GM18519 (cell line): Measurements from ENCODE around the gene VWA1.
"Not testable (repeated sequence)": the region's sequence is repeated elsewhere in the genome, so short reads cannot be mapped to it uniquely, and the experiment has no call there.

Experiments used
- ATAC-seq: cut with Tn5 transposase; IDR thresholded peaks from one replicate; pipeline ENCODE4 v1.9.1; 2021; ENCODE audit warnings: mild to moderate bottlenecking, moderate library complexity; ENCODE audit not compliant: unreplicated experiment, low FRiP score

Gene VWA1

DNA sequence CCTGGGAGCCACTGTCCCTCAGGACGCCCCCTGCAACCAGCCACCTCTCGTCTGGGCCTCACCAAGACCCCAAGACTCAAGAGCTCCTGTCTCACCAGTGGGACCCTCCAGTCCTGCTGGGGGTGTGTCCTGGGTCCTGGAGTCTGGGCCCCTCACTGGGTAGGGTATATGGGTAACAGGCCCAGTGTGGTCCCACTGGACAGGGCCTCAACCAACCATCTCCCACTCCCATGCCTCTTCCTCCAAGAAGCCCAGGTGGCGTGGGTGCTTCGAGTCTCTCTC is 725 bp upstream of the VWA1 start:
- no peak for ATAC-seq

DNA sequence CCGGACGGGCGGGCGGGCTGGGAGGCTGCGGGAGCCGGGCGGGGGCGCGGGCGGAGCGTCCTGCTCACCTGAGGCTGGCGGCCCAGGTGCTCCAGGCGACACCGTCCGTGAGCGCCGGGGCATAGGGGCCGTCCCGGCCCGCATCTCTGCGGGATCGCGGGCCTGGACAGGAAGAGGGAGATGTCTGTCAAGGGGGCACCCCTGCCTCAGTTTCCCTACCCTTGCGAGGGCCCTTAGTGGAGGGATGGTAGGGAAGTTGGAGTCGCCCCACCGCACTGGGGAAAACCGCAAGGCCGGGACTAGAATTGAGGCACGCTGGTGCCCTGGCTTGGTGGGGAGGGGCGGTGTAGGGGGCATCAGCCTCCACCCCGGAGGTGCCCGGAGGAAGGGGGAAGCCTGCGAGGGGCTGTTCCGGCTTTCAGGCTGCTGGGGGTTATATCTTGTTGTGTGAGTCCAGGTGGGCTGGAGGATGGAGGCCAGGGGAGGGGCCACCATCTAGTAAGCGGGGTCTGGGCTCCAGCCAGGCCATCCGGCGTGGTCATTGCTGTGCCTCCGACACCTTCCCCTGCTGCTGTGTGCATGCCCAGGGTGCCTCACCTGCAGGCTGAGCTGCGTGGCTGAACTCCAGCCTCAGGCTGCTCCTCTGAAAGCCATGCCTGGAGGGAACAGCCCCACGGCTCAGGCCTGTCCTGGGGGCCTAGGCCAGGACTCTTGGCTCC is 580 bp downstream of the VWA1 start:
- ATAC-seq: no peak

- no peak for ATAC-seq
Observed at GRCh38 chr1:1436630-1437032, 1.1 kb downstream of the VWA1 start.

DNA sequence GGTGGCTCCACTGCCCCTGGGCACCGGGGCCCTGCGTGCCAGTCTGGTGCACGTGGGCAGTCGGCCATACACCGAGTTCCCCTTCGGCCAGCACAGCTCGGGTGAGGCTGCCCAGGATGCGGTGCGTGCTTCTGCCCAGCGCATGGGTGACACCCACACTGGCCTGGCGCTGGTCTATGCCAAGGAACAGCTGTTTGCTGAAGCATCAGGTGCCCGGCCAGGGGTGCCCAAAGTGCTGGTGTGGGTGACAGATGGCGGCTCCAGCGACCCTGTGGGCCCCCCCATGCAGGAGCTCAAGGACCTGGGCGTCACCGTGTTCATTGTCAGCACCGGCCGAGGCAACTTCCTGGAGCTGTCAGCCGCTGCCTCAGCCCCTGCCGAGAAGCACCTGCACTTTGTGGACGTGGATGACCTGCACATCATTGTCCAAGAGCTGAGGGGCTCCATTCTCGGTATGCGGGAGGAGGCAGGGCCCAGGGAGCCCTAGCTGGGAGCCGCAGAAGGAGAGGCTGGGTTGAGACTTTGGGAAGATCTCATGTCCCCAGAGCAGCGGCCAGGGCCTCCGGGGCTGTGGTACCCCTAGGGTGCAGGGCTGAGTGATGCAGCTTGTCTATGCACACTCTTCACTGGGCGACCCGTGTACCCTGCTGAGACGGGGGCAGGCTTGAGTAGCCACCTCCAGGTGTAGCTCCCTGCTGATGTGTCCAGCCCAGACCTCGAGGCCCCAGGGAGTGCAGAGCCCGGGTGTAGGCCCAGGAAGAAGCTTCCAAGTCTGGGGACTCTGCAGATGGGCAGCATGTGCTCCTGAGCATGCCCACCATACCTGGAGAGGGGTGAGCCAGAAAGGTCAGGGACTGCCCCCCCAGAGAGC is 1.8 kb downstream of the VWA1 start:
- no peak for ATAC-seq

DNA sequence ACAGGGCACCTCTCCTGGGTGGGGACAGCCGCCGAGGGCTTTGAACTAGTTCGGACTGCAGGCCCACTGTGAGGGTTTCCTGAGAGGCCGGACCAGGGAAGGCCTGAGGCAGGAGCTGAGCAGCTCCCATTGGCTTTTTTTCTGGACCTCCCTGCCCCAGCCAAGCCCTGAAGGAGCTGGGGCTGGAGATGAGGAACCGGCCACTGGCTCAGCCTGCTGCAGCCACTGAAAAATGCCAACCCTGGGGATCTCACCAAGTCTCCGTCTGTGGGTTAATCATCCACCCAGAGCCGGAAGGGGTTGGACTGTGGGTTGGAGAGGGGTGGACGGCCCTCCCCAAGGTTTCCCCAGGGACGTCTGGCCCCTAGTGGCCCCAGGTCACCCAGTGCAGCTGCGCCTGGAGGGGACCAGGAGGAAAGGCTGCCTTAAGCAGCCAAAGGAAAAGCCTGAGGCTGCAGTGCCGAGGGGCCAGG is 2.5 kb downstream of the VWA1 start:
- ATAC-seq: no peak

- no peak for ATAC-seq
Observed at GRCh38 chr1:1438531-1439381, 3.3 kb downstream of the VWA1 start.

DNA sequence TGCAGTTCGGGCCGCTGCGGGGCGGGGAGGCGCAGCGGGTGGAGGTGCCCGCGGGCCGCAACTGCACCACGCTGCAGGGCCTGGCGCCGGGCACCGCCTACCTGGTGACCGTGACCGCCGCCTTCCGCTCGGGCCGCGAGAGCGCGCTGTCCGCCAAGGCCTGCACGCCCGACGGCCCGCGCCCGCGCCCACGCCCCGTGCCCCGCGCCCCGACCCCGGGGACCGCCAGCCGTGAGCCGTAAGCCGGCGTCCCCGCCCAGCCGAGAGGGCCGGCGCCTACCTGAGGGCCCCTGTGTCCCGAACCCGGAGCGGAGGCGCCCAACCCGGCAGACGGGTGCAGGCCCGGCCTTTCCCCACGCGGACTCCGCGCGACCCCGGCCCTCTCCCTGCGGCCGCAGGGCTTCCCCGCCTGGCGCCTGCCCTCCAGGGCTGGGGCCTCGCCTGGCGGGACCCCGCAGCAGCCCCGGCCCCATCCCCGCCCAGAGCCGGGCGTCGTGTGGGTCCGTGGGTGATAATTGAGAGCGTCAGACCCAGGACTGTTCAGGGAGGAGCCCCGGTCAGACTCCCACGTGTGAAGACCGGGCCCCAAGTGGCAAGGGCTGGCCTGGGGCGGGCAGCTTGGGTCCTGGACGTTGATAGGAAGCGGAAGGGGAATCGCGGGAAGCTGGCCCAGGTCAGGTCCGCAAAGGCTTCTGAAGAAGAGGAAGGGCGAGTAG is 4.2 kb downstream of the VWA1 start:
- no peak for ATAC-seq

GRCh38 chr1:1440262-1441001 is 4.9 kb downstream of the VWA1 start:
- no peak for ATAC-seq

- no peak for ATAC-seq
Observed at GRCh38 chr1:1441002-1441888, 5.8 kb downstream of the VWA1 start.

- no peak for ATAC-seq
Observed at GRCh38 chr1:1442069-1442770, 6.7 kb downstream of the VWA1 start.

DNA sequence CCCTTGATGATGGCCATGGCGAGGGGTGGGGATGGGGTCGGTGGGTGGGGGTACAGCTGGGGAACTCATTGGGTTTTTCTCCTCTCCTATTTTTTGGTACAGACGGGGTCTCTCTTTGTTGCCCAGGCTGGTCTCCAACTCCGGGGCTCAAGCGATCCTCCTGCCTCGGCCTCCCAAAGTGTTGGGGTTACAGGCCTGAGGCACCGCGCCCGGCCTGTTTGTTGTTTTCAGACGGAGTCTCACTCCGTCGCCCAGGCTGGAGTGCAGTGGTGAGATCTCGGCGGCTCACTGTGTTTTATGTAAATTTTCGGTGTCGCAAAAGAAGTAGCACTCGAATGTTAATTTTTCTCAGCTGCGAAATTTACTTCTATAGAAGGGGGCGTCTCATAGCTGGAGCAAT is 11.1 kb downstream of the VWA1 start:
- ATAC-seq: not testable (repeated sequence)

- ATAC-seq: no peak
Observed at GRCh38 chr1:1449099-1449739, 13.7 kb downstream of the VWA1 start, which contains the start of gene ATAD3C. Gene ATAD3C (plus strand): TSS chr1:1449689. CDS start chr1:1450684, 995 bp downstream.

DNA sequence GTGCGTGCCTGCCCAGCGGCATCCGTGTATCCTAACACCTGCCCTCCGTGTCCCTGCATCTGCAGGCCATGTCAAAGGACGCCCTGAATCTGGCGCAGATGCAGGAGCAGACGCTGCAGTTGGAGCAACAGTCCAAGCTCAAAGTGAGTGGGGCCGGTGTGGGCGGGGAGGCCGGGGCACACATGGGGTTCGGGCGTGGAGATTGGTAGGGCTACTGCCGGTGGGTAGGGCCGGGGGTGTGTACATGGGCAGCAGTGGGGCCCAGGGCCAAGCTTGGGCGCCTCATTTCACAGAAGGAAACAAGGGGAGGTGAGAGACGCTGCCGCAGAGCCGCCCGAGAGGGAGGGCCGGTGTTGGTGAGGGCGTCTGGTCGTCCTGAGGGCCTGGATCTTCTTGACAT is 15.1 kb downstream of the VWA1 start:
- ATAC-seq: not testable (repeated sequence)

DNA sequence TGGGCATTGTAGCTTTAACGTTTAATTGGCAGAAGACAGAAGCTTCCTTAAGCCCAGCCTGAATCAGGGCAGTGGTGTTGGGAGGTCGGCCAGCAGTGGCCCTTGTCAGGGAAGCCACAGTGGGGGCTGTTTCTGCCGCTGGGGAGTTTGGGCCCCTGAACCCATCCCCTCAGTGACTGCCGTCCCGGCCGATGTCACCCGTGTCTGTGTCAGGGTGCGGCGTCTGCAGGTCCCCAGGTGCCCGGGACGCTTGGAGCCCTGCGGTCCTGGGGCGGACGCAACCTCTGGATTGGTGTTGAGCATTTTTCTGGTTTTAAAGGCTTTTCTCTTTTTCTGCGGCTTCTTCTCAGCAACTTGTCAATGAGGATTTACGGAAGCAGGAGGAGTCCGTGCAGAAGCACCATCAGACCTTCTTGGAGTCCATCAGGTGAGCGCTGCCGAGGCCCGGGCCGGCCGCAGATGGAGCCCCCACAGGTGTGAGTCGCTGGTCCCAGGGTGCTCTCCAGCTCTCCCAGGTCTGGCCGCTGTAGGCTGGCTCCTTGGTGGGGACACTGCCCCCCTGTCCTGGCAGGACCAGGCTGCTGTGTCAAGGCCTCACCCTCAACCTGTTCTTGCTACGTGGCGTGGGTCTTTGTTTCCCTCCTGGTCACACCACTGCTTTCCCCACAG is 16.3 kb downstream of the VWA1 start:
- ATAC-seq: no peak

DNA sequence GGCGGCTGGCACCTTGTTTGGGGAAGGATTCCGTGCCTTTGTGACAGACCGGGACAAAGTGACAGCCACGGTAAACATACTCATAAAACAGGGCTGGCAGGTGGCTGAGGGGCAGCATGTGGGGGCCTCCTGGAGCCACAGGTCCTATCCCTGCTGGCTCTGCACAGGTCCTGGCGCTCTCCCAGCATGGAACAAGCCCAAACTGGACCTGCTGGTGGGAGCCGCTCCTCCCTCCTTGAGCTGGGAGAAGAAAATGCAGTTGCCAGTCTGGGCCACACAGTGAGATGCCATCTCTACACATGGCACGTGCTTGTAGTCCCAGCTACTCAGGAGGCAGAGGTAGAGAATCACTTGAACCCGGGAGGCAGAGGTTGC is 16.9 kb downstream of the VWA1 start:
- ATAC-seq: not testable (repeated sequence)

DNA sequence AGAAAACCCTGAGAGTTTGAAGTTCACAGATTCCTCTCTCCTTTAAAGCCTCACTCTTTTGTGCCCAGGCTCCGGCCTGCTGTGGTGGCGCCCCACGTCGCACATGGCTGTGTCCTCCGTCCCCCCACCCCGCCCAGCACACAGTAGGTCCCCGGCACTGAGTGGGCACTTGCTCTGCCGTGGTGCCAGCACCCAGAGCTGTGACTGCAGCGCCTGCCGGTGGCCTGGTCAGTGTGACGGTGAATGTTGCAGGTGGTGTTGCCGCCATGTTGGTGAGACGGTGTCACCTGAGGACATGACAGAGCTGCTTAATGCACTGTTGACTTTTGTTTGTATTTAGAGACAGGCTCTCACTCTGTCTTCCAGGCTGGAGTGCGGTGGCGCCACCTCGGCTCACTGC is 17.4 kb downstream of the VWA1 start:
- ATAC-seq: no peak
